Hepatocyte (in vitro differentiated cells): ENCODE measurements around the gene HINFP. TPM values are rescaled to one million over a fixed set of nuclear protein-coding genes. Genes with fewer than 3 reads are reported as not detected.

Experiments used
- DNase-seq: peaks from one replicate; pipeline ENCODE4 v3.0.0-alpha.2; 2016; ENCODE audit warnings: low spot score
- H2AFZ ChIP-seq: fragments of 200-600 bp; sonication (generic); 2 replicates; pipeline ENCODE4 v1.6.0; 2016; ENCODE audit warnings: antibody characterized with exemption, mild to moderate bottlenecking
- H3K27ac ChIP-seq: fragments of 200-600 bp; sonication (generic); 2 replicates; pipeline ENCODE4 v1.5.1; 2016; ENCODE audit warnings: mild to moderate bottlenecking
- H3K27me3 ChIP-seq: fragments of 200-600 bp; sonication (generic); 2 replicates; pipeline ENCODE4 v1.6.1; 2016
- H3K36me3 ChIP-seq: fragments of 200-600 bp; sonication (generic); replicated peaks from 2 replicates; pipeline ENCODE4 v1.5.1; 2016; ENCODE audit warnings: low read depth; ENCODE audit not compliant: insufficient read depth
- H3K4me1 ChIP-seq: fragments of 200-600 bp; sonication (generic); 2 replicates; pipeline ENCODE4 v1.5.1; 2016; ENCODE audit warnings: mild to moderate bottlenecking, moderate library complexity; ENCODE audit not compliant: insufficient read depth
- H3K4me2 ChIP-seq: fragments of 200-600 bp; sonication (generic); 2 replicates; pipeline ENCODE4 v1.6.0; 2016
- H3K4me3 ChIP-seq: fragments of 200-600 bp; sonication (generic); 2 replicates; pipeline ENCODE4 v1.5.1; 2016; ENCODE audit warnings: mild to moderate bottlenecking
- H3K79me2 ChIP-seq: fragments of 200-600 bp; sonication (generic); 2 replicates; pipeline ENCODE4 v1.6.0; 2017; ENCODE audit warnings: mild to moderate bottlenecking
- H3K9me2 ChIP-seq: fragments of 200-600 bp; sonication (generic); replicated peaks from 2 replicates; pipeline ENCODE4 v1.6.0; 2017; ENCODE audit warnings: mild to moderate bottlenecking; ENCODE audit not compliant: insufficient read depth
- H3K9me3 ChIP-seq: fragments of 200-600 bp; sonication (generic); 2 replicates; pipeline ENCODE4 v1.5.1; 2016; ENCODE audit warnings: low read depth, mild to moderate bottlenecking
- H4K20me1 ChIP-seq: fragments of 200-600 bp; sonication (generic); 2 replicates; pipeline ENCODE4 v1.6.0; 2016; ENCODE audit warnings: mild to moderate bottlenecking; ENCODE audit not compliant: insufficient read depth, poor library complexity, severe bottlenecking
- CTCF ChIP-seq: fragments of 200-600 bp; sonication (generic); IDR thresholded peaks from 2 replicates; pipeline ENCODE4 v1.5.1; 2016; ENCODE audit warnings: antibody characterized with exemption, mild to moderate bottlenecking; ENCODE audit not compliant: poor library complexity
- EZH2 ChIP-seq: fragments of 200-600 bp; sonication (generic); IDR thresholded peaks from 2 replicates; pipeline ENCODE4 v1.6.1; 2016; ENCODE audit warnings: antibody characterized with exemption, mild to moderate bottlenecking, borderline replicate concordance
- EZH2phosphoT487 ChIP-seq: fragments of 200-600 bp; sonication (generic); IDR thresholded peaks from one replicate; pipeline ENCODE4 v1.6.1; 2018; ENCODE audit warnings: antibody characterized with exemption, mild to moderate bottlenecking, low read depth, moderate library complexity; ENCODE audit not compliant: unreplicated experiment, severe bottlenecking
- WGBS: methylation state at CpG from one replicate; pipeline ENCODE4 v1.1.6; 2016; ENCODE audit warnings: low lambda C conversion rate; ENCODE audit errors: missing lambda C conversion rate; 5-methylcytosine and 5-hydroxymethylcytosine counted together
- polyA plus RNA-seq: library from polyadenylated mRNA; unstranded; fragments of >200 nt; fragmentation: Nextera tagmentation; extraction: Ambion mirVana; gene quantifications from 2 replicates; pipeline ENCODE4 v1.2.1, GENCODE V29; 2016
- total RNA-seq: library from RNA; depleted of rRNA; stranded (reverse); fragments of >200 nt; gene quantifications from 2 replicates; pipeline ENCODE4 v1.2.3, GENCODE V29; 2014

HINFP gene
- total and polyA plus RNA-seq, 2 experiments from 2014 or later: 19.8 to 25.3 TPM

DNA sequence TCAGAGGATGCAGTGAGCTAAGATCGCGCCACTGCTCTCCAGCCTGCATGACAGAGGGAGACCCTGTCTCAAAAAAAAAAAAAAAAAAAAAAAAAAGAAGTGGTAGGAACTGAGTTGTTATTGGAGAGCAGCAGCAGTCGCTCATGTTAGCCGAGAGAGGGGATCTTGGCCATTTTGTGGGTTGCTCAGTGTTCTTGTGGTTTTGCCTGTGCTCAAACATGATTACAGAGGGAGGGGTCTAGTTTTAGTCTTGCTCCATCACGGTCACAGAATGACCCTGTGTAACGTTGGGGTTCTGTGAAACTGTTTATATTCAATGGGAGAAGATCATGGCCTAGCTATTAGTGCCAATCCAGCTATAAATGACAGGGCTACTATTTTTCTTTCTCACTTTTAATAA is 21.7 kb upstream of the HINFP start:
- Histone ChIP-seq H3K27me3 (no peaks in the 10 kb centered on the region), H3K4me3 (no peak overlapping the region), H3K27ac (no peak overlapping the region), H3K4me2 (no peak overlapping the region), H3K9me3 (no peaks in the 10 kb centered on the region), H3K9me2 (no peaks in the 10 kb centered on the region), H3K79me2 (peaks cover 19% of the 10 kb centered on the region), H4K20me1 (no peaks in the 10 kb centered on the region), H2AFZ (no peak overlapping the region), H3K4me1 (peaks cover 13% of the 10 kb centered on the region), H3K36me3 (no peaks in the 10 kb centered on the region)
- 93% methylated on average over 6 of the region's 6 CpGs for WGBS
- no peak for TF ChIP-seq CTCF
- TF ChIP-seq EZH2: no peak
- TF ChIP-seq EZH2phosphoT487: no peak
- DNase-seq: no peak

- Histone ChIP-seq H3K4me2 (peak overlapping the region; percentile 76), H3K4me1 (peaks cover 13% of the 10 kb centered on the region), H3K27me3 (no peaks in the 10 kb centered on the region), H3K27ac (peak overlapping the region; percentile 97), H3K36me3 (no peaks in the 10 kb centered on the region), H3K9me2 (no peaks in the 10 kb centered on the region), H4K20me1 (no peaks in the 10 kb centered on the region), H2AFZ (no peak overlapping the region), H3K9me3 (no peaks in the 10 kb centered on the region), H3K79me2 (peaks cover 19% of the 10 kb centered on the region), H3K4me3 (peak overlapping the region; percentile 75)
- TF ChIP-seq EZH2phosphoT487 (no peak), CTCF (peak; percentile 43), EZH2 (no peak)
- WGBS: 52% methylated on average over 11 of the region's 11 CpGs
- DNase-seq: peak; percentile 45
These were observed 21.0 kb upstream of the HINFP start for GRCh38 chr11:119100246-119100970.

GRCh38 chr11:119100994-119101758 is 20.2 kb upstream of the HINFP start:
- Histone ChIP-seq H3K9me3 (no peaks in the 10 kb centered on the region), H3K79me2 (peaks cover 19% of the 10 kb centered on the region), H3K27me3 (no peaks in the 10 kb centered on the region), H3K4me1 (peaks cover 13% of the 10 kb centered on the region), H2AFZ (peak overlapping the region; percentile 83), H4K20me1 (no peaks in the 10 kb centered on the region), H3K4me2 (peak overlapping the region; percentile 76), H3K27ac (peak overlapping the region; percentile 97), H3K4me3 (peak overlapping the region; percentile 75), H3K9me2 (no peaks in the 10 kb centered on the region), H3K36me3 (no peaks in the 10 kb centered on the region)
- WGBS: 4% methylated on average over 26 of the region's 29 CpGs
- DNase-seq: peak; percentile 48
- TF ChIP-seq EZH2: no peak
- TF ChIP-seq CTCF: no peak
- TF ChIP-seq EZH2phosphoT487: no peak
